C4-2B (cell line): ENCODE measurements around the gene PTPN11.
"Not testable (repeated sequence)": the region's sequence is repeated elsewhere in the genome, so short reads cannot be mapped to it uniquely, and the experiment has no call there.

Experiments used
- H3K27ac ChIP-seq: fragments of 450-650 bp; 2 replicates; pipeline ENCODE4 v1.5.1; 2017
- CTCF ChIP-seq: fragments of 450-650 bp; conservative IDR thresholded peaks from 2 replicates; pipeline ENCODE4 v1.5.1; 2017; ENCODE audit warnings: mild to moderate bottlenecking
- ZFX ChIP-seq: fragments of 450-650 bp; IDR thresholded peaks from 2 replicates; pipeline ENCODE4 v1.6.1; 2017

PTPN11 gene

GRCh38 chr12:112424126-112424525, 5.4 kb downstream of the PTPN11 start:
- TF ChIP-seq CTCF (no peak), ZFX (no peak)
- H3K27ac ChIP-seq: no peak overlapping the region

GRCh38 chr12:112425582-112426382, 7.0 kb downstream of the PTPN11 start:
- no peak for TF ChIP-seq ZFX
- TF ChIP-seq CTCF: no peak
- H3K27ac ChIP-seq: no peak overlapping the region

- H3K27ac ChIP-seq: no peak overlapping the region
These were observed 9.0 kb downstream of the PTPN11 start for GRCh38 chr12:112427760-112428159.

GRCh38 chr12:112430929-112431328, 12.2 kb downstream of the PTPN11 start:
- H3K27ac ChIP-seq: no peak overlapping the region
- no peak for TF ChIP-seq ZFX
- no peak for TF ChIP-seq CTCF

More at GRCh38 chr12:112427760-112428159, 9.0 kb downstream of the PTPN11 start:
- TF ChIP-seq ZFX: no peak
- TF ChIP-seq CTCF: no peak

- H3K27ac ChIP-seq: no peak overlapping the region
These were observed 13.2 kb downstream of the PTPN11 start for GRCh38 chr12:112431965-112432364.

GRCh38 chr12:112433551-112433950, 14.8 kb downstream of the PTPN11 start:
- TF ChIP-seq CTCF: no peak
- no peak for TF ChIP-seq ZFX
- no peak overlapping the region for H3K27ac ChIP-seq

More at GRCh38 chr12:112431965-112432364, 13.2 kb downstream of the PTPN11 start:
- TF ChIP-seq ZFX (no peak), CTCF (no peak)

GRCh38 chr12:112438645-112439044, 19.9 kb downstream of the PTPN11 start:
- not testable (repeated sequence) for H3K27ac ChIP-seq

GRCh38 chr12:112439769-112440168, 21.0 kb downstream of the PTPN11 start:
- no peak overlapping the region for H3K27ac ChIP-seq
- TF ChIP-seq CTCF (no peak), ZFX (no peak)

- not testable (repeated sequence) for H3K27ac ChIP-seq
These were observed 21.9 kb downstream of the PTPN11 start for GRCh38 chr12:112440653-112441052.
